NCI-H446 (cell line): ENCODE results near the gene BGN.

Experiments
- DNase-seq, 2 experiments: peaks; one replicate each; lab custom pipeline; 2025; lab: John Stamatoyannopoulos, UW

Gene BGN

DNA sequence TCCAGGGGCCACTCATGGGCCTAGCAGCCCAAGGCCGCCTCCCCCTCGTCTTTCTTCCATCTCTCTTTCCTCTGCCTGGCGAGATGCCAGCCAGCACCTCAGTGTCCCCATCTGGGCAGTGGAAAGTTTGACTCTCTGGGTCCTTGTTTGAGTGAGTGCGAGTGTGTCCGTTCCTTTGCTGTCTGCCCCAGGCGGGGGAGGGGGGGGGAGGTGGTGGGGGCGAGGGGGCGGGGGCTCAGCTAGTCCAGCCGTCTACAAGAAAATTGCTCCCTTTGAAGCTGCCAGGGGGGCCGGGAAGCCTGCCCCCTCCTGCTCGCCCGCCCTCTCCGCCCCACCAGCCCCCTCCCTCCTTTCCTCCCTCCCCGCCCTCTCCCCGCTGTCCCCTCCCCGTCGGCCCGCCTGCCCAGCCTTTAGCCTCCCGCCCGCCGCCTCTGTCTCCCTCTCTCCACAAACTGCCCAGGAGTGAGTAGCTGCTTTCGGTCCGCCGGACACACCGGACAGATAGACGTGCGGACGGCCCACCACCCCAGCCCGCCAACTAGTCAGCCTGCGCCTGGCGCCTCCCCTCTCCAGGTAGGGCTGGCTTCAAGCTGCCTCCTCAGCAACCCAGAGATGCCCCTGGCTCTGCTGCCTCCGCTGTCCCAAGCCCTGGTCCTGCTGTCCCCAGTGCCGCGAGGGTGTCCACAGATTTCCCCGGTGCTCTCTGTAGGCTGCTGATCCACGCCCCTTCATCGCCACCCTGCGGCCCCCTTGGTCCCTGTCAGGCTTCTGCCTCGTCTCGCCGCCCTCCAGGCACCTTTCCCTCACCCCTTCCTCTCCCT lies at the start of gene BGN:
BGN (plus strand) TSS at position 440 of the 821 bp plus-strand sequence. CDS start 9,652 bp downstream, outside the sequence.
- no peak for DNase-seq

DNA sequence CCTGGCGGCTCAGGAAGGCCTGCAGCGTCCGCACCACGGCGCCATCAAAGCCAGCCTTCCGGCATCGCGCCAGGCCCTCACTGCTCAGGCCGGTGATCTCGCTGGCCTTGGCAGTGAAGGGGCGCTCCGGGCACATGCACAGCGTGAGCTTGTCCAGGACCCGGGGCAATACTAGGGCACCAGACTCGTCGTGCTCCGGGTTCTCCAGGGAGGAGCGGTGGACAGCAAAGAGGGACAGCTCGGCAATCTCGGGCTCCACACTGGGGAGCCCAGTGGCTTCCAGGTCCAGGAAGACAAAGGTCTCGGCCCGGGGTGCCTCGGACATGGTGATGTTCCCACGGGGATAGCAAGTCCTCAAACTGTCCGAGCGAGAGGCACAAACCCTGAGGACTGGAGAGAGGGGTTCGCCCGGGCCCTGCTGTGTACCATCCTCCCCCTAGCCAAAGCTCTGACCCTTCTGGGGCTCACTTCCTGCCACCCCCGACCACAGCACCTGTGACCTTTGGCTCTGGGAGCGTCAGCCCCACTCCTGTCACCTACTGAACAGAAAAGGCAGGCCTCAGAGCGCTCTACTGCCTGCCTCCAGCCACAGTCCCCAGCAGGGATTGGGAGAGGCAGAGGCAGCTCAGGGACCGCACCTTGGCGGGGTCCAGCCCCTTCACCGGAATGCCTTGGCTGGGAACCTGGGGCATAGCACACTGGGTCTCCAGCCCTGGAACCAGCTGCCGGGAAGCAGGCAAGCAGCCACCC lies 49.5 kb upstream of the BGN start:
- DNase-seq = no peak

DNA sequence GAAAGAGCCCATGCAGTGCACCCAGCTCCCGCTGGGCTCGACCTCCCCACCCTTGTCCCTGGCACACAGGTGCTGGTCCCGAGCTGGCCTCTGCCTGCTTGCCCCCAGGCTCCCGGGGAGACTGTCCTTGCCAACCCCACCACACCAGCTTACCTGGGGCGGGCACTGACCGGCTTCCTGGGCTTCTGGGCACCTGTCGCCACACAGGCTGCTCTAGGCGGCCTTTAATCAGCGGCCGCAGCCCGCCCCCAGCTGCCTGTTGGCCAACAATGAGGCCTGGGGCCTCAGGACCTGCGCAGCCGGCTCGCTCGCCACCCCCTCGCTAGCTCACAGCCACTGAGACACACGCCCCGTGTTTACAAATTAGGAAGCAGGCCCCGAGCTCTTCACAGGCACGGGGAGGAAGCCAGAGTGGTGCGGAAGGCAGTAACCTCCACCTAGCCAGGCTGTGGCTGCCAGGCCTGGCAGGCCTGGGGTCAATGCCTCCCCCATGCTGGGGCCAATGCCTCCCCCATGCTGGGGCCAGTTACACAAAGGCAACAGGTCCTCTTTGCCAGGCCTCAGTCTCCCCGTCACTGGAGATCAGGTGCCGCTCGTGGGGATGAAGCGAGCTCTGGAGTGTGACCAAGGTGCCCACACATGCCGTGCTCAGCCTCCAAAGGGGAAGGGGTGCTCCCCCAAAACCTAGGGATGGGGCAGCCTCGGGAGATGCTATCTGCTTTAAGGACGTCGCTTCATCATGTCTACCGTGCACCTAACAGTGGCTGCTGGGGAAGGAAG lies 48.7 kb upstream of the BGN start, which contains the start of gene TREX2:
TREX2 (minus strand) TSS at position 201 of the 780 bp plus-strand sequence. CDS start 626 bp downstream, outside the sequence.
- no peak for DNase-seq

DNA sequence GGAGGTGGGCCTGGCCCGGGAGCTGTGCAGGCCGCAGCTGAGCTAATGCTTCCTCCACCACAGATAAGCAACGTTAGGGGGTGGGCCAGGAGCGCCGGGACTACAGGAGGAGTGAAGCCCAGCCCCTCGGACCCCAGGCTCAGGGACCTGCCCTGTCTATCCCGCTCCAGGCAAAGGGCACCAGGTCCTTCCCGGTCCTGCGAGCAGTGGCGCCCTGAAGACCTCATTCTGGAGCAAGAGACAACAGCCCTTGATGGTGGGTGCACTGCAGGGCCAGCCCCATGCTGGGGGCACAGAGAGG lies 48.2 kb upstream of the BGN start:
- no peak for DNase-seq

DNA sequence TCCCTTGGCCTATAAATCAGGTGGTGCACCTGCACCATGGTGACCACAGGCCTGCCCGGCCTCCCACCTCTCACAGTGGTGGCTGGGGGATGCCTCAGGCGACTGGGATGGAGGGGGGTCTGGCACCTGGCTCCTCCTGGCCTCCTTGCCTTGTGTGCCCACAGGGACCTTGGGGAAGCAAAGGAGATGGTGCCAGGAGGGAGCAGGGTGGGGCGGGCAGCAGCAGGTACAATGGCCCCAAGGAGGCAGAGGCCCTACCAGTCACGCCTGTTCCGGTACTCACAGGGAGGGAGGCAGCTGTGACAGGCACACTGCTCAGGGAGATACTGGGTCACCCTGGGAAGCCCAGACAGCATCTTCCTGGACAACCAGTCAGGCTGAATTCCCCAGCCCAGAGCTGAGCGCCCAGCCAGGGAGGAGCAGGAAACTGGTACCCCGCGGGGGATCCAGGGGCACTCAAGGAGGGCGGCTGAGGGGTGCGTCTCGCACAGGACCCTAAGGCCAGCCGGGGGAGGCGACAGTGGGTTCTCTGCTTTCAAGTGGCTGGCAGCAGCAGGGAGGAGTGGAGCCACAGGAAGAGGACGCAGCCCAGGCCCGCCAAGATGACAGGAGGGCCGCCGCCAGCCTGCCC lies 47.7 kb upstream of the BGN start:
- DNase-seq = no peak

DNA sequence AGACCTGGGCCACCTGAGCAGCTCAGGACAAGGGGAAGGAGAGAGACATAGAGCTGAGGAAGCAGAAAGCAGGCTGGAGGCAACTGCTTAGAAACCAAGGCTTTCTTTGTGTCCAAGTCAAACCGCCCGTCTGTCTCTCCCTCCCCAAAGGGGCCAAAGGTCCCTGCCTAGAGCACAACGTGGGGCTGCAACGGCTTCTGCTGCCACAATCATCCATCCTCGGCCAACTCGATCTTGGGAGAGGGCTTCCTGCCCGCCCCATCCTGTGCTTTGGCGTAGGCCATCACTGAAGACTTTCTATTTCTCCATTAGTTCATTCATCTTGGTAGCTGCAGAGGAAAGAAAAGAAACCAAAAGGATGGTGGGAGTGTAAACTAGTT lies 47.2 kb upstream of the BGN start:
- DNase-seq = no peak

DNA sequence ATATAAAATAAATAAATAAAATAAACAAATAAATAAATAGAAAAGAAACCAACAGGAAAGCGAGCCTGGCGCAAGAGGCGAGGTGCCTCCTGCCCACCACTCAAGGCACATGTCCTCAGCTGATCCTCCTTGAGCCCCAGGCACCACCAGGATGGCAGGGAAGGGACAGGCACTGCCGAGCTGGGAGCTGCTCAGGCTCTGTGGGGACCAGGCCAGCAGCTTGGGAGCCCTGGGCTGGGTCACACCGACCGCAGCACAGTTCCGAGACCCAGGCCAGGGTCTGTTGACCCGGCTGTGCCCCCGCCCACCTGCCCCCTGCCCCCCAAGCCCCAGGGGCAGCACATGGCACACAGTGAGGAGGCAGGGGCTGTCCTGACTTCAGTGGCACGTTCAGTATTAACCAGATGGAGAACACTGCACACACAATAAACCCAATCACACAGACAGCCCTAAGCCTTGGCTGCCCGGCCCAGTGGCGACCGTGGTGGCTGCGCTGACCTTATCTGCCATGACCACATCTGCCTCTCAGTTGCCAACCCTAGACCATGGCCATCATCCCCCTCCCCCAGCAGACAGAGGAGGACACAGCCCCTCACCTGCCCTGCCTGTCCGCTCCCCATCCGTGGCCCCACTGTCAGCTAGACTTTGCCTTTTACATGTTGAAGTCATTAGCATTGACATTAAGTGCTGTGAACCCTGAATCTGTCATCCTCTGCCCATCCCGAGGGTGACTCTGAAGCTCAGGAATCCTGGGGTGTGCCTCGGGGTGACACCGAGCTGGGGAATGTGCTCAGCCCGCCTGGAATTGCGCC lies 46.0 kb upstream of the BGN start:
- no peak for DNase-seq

DNA sequence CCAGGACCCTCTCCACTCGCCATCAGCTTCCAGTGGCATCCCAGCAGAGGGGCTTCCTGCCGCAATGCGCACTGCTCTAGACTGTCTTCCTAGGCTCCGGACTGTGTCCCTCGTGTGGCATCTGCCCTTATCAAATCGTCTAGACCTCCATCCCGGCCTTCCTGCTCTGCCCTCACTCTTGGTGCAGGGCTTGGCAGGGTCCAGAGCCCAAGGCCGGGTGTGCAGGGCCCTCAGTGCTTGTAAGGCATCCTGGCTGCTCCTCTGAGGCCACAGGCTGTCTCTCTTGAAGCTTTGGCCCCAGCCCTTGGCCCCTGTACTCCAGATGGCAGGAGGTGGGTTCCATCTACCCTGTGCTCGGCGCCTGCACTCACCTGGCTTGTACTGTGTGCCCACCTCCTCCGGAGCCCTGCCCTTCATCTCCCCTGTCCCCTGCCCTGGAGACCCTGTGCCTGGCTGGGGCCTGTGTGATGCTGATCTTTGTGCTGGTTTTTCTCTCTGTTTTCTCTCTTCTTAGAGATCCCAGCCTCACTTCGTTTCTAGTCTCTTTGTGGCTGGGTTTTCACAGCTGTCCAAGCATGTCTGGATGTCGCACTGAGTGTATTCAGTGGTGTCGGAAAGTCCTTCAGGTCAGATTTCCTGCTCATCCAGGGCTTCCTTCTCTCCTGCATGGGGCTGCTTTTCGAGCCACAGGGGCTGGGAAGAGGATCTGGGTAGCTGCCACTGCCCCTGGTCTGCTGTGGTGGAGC lies 45.2 kb upstream of the BGN start:
- no peak for DNase-seq

DNA sequence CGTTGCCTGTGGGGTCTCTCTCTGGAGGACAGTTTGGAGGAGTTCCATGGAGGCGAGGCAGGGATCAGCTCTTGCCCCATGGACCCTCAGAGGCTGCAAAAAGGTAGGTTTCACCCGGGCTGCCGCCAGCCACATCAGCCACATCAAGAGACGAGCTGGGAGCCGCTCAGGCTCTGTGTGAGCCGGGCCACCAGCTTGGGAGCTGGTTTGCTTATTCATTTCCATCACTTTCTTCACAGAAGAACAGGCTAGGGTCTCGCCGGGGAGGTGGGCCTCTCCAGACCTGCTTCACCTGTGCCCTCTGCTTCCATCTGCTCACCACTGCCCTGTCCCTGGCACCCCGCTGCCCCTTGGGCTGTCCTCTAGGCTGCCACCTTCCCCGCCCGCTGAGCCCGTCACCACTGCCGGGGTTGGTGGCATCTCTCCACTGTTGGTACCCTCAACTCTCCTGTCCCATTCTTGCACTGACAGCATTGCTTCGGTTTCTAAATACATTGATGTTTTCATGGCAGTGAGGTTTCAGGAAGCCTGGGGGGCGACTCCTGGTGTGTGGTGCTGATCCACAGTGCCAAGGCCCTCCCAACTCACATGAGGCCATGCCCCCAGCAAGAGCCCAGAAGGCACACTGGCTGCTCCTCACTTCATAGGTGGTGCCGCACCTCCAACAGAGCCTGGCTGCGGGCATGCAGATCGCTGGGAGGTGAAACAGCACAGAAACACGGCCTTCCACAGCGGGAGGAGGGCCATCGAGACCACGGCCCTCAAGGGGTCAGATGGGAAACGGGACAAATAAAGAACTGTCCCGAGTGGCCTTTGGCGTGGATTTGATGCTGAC lies 44.4 kb upstream of the BGN start:
- no peak for DNase-seq

DNA sequence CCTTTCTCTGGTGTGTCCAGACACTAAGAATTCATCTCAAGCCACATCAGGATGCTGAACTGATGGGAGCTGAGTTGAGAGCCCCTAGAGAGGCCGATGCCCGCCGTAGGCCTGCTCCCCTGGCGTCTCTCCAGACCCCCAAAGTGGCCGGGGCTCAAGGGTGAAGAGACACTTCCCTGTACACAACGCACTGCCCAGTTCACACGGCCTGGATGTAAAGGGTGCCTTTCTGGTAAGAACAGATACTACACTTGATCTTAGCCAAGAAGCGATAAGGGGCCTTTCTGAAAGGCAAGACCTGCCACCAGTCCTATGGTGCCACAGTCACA lies 43.9 kb upstream of the BGN start:
- DNase-seq = no peak

DNA sequence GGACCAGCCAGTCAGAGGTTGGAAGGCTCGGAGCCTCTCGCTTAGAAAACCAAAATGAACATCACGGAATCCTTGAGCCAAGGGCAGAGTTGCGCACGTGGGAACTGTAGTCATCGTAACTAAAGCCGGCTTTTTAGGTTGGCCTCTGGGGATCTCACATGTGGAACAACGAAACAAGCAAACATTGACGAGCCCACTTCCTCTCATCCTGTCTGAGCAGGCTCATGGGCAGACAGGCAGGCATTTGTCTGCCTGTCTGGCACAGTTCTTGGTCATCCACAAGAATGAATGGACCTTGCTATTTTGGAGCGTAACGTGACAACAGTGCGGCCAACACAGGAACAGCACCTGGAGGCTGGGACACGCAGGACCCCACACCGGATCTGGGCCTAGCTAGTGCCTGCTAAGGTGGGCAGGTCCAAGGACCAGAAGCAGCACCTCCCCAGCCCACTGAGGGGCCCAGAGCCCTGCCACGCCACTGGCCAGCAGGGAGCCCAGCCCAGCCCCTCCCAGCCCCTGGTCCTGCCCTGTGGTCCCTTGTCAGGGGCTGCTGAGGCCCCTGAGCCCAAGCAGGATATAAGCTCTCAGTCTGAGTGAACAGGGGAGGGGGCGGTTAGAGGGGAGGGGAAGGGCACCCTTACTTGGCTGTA lies 39.8 kb upstream of the BGN start:
- DNase-seq = no peak

DNA sequence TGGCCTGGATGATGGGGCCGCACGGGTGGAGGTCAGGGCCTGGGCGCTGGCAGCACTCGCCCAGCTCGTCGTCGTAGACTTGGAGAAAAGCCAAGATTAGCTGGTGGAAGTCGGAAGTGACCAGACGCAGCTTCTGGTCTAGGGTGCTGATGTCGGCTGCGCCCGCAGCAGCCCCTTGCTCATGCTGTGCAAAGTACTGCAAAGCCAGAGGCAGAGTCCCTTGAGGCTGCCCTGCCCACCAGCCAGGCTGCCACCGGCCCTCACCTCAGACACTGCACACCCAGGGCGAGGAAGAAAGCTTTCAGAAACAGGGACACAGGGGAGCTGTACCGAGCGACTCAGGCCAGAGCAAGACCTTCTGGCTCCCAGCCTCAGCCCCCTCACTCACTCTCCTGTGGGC lies 39.2 kb upstream of the BGN start:
- no peak for DNase-seq

DNA sequence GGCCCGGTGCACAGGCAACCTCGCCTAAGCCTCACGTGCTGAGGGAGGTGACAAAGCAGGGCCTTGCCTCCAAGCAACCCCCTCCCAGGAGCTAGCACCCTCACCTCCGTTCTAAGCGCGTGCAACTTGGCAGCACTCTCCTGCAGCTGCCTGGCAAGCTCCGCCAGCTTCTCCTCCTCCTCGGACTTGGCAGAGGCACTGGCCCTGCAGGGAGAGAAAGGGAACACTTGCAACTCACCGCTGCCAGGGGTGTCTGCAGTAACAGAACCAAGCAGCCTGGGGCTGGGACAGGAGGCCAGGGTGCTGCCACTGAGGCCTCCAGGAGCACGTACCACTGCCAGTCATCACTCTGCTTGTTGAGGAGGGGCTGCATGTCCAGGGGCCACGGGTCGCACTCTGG lies 38.6 kb upstream of the BGN start:
- DNase-seq = peak in 1 of 2 experiments; percentile 59

DNA sequence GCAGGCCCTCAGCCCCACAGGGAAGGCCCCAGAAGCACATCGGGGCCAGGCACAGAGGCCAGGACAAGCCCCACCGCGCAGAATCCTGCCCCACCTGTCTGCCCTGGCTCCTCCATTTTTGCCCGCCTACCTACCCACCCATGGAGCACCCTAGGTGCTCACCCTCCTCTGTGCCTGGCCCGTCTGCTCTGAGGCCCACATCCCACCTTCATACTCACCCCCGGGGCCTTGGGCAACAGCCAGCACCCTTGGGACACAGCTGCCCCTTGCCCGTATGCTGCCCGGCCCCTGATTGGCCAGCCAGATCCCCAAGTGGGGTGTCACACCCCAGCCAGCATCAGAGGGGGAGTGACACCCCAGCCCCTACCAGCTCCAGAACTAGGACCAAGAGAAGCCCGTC lies 38.1 kb upstream of the BGN start:
- DNase-seq = no peak

DNA sequence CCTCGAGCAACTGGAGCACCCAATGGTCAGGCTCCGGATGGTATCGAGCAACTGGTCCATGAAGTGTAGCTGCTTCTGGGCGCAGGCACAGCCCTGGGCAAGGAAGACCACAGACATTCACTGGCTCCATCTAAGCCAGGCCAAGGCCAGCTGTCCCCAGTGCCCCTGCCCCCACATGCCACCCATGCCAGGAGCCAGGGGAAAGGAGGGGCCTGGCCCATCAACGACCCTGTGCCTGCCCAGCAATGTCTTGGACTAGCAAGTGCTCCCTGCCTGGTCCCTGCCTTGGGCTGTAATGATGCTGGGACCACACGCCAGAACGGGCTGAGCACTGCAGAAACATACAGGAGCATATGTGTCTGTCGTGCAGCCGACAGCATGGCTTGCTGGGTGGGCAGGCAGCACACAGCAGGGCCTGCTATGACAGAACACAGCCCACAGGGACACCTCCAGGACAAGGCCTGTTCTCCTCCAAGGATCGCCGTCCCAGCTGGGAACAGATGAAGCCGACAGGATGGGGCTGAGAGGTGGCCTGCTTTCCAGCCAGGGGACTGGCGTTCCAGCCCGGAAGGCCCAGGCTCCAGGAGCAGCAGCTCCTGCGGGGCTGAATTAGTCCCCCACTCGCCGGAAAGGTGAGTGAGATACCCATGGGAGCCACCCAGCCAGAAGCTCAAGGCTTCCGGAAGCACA lies 37.5 kb upstream of the BGN start:
- no peak for DNase-seq

DNA sequence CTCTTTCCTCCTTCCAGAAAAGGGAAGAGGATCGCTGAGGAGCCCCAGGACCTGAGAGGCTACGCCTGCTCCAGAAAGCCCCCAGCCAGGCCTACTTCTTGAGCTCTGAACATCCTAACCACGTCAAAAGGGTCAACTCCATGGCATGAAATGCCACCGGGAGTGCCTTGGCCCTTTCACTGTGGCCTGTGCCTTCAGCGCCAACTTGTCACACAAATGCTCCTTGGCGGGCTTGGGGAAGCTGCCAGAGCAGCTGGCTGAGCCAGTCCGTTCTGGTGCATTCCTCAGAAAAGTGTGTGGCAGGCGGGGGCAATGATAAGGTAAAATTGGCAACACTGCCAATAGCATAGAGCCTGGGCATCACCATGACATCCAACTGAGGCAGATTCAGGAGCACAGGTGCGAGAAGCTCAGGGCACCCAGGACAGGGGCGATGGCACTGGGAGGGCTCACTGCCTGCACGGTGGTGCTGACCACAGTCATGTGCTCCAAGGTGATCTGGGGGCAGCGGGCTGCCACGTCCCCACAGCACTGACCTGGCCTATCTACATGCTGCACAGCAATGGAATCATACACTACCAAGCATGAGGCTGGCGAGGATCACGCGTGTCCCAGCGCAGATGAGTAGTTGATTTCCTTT lies 36.8 kb upstream of the BGN start:
- DNase-seq = no peak

DNA sequence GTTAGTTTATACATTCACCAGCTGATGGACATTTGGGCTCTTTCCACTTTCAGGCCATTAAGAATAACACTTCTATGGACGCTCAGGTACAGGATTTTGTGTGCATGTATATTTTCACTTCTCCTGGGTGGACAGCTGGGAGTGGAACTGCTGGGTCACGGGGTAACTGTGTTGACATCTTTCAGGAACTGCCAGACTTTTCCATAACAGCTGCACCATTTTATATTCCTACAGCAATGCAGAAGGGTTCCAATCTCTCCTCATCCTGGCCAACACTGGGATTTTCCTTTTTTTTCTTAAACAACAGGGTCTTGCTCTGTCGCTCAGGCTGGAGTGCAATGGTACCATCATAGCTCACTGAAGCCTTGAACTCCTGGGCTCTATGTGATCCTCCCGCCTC lies 36.3 kb upstream of the BGN start:
- no peak for DNase-seq

DNA sequence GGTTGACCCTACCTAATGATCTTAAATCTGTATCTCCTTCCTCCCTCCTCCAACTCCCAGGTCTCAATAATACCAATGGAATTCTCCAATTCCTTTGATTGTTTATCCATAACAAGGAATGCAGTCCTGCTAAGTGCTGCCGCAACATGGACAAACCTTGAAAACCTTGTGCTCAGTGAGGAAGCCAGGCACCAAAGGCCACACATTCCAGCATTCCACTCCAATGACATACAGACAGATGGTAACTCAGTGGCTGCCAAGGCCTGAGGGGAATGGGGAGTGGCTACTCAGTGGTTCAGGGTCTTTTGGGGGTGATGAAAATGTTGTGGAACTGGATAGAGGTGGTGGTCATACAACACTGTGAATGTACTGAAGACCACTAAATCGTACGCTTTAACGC lies 34.8 kb upstream of the BGN start:
- DNase-seq = peak in 1 of 2 experiments; percentile 26
